Activated T-helper 2 cell treated with anti-CD3 and anti-CD28 coated beads, Interferon-gamma antibody, Interleukin-2, Interleukin-4, amounts not matched to agents 10 μg/mL and 5 μg/mL and 100 μg/mL, durations not matched to agents 14 hours and 24 hours and 36 hours (primary cell): Measurements from ENCODE around the gene ZSWIM3. TPM values are rescaled to one million over a fixed set of nuclear protein-coding genes. Genes with fewer than 3 reads are reported as not detected.
"Not testable (repeated sequence)": the region's sequence is repeated elsewhere in the genome, so short reads cannot be mapped to it uniquely, and the experiment has no call there.

ENCODE experiments used
- DNase-seq: peaks from one replicate; pipeline ENCODE4 v3.0.0; 2021; ENCODE audit warnings: low spot score
- H3K27ac Mint-ChIP-seq: one replicate; pipeline ENCODE4 v1.8.0; 2021; ENCODE audit warnings: mixed read lengths
- H3K27me3 Mint-ChIP-seq: one replicate; pipeline ENCODE4 v1.8.0; 2021; ENCODE audit warnings: low read depth, mixed read lengths
- H3K36me3 Mint-ChIP-seq: one replicate; pipeline ENCODE4 v1.8.0; 2021; ENCODE audit warnings: low read depth, mixed read lengths
- H3K4me1 Mint-ChIP-seq: one replicate; pipeline ENCODE4 v1.8.0; 2021; ENCODE audit warnings: low read depth, mixed read lengths
- H3K4me3 Mint-ChIP-seq: one replicate; pipeline ENCODE4 v1.8.0; 2021; ENCODE audit warnings: low read depth, mild to moderate bottlenecking, moderate library complexity, mixed read lengths
- H3K9me3 Mint-ChIP-seq: one replicate; pipeline ENCODE4 v1.8.0; 2021; ENCODE audit warnings: mixed read lengths
- intact Hi-C: fragments of 100-400 bp; cut with micrococcal nuclease; formaldehyde crosslinking; loops from one replicate; pipeline ENCODE4 v1.15.1; 2023
- total RNA-seq: library from RNA; stranded (reverse); gene quantifications from 2 replicates; pipeline ENCODE4 v1.2.3, GENCODE V29; 2022

Gene ZSWIM3
- total RNA-seq, 1 donor from 2014 or later, result 6.2 TPM

GRCh38 chr20:45890985-45891983 is 33.9 kb downstream of the ZSWIM3 start, which contains the start of the genes CTSA and NEURL2:
Gene CTSA (plus strand): TSS chr20:45891335. CDS start chr20:45891569, 234 bp downstream.
Gene NEURL2 (minus strand): TSS chr20:45891208. CDS start chr20:45890991, 217 bp downstream.
- Mint-ChIP-seq H3K9me3 (no peaks in the 10 kb centered on the region), H3K36me3 (peaks cover 10% of the 10 kb centered on the region), H3K27me3 (no peaks in the 10 kb centered on the region), H3K27ac (peak within 1 kb of the TSS; percentile 84), H3K4me3 (peak within 1 kb of the TSS; percentile 87), H3K4me1 (peaks cover 25% of the 10 kb centered on the region)
- DNase-seq, result peak; percentile 78
- intact Hi-C loops, result loop anchor here (1.0 to 10.0 kb wide), 4 partner anchors 20 to 84 kb away; partner anchors contain the start of genes ACOT8, PCIF1, ZNF335 and ZSWIM3

- intact Hi-C loops, result loop anchor here (10.0 kb wide), 1 partner anchor 83 kb away; the partner anchor contains the start of gene ZNF335
- Mint-ChIP-seq H3K27ac (peak overlapping the region; percentile 62), H3K27me3 (no peaks in the 10 kb centered on the region), H3K4me3 (peak overlapping the region; percentile 87), H3K9me3 (no peaks in the 10 kb centered on the region), H3K36me3 (peaks cover 11% of the 10 kb centered on the region), H3K4me1 (peaks cover 25% of the 10 kb centered on the region)
- no peak for DNase-seq
Measured at GRCh38 chr20:45892049-45892825, 34.8 kb downstream of the ZSWIM3 start.

GRCh38 chr20:45892828-45893500 is 35.5 kb downstream of the ZSWIM3 start:
- intact Hi-C loops, result loop anchor here (10.0 kb wide), 1 partner anchor 82 kb away; the partner anchor contains the start of gene ZNF335
- DNase-seq, result no peak
- no peaks in the 10 kb centered on the region for H3K9me3 Mint-ChIP-seq
- peaks cover 11% of the 10 kb centered on the region for H3K36me3 Mint-ChIP-seq
- H3K27ac Mint-ChIP-seq, result no peak overlapping the region
- peaks cover 25% of the 10 kb centered on the region for H3K4me1 Mint-ChIP-seq
- H3K4me3 Mint-ChIP-seq, result peak overlapping the region; percentile 87
- H3K27me3 Mint-ChIP-seq, result no peaks in the 10 kb centered on the region

GRCh38 chr20:45893831-45894230 is 36.4 kb downstream of the ZSWIM3 start:
- intact Hi-C loops, result loop anchor here (10.0 kb wide), 1 partner anchor 81 kb away; the partner anchor contains the start of gene ZNF335
- no peaks in the 10 kb centered on the region for H3K27me3 Mint-ChIP-seq
- no peak overlapping the region for H3K27ac Mint-ChIP-seq
- no peaks in the 10 kb centered on the region for H3K9me3 Mint-ChIP-seq
- peaks cover 25% of the 10 kb centered on the region for H3K4me1 Mint-ChIP-seq
- DNase-seq, result no peak
- H3K4me3 Mint-ChIP-seq, result no peak overlapping the region
- H3K36me3 Mint-ChIP-seq, result peaks cover 11% of the 10 kb centered on the region

- peaks cover 11% of the 10 kb centered on the region for H3K36me3 Mint-ChIP-seq
- intact Hi-C loops, result loop anchor here (10.0 kb wide), 1 partner anchor 80 kb away; the partner anchor contains the start of gene ZNF335
- H3K4me3 Mint-ChIP-seq, result no peak overlapping the region
- no peaks in the 10 kb centered on the region for H3K9me3 Mint-ChIP-seq
- no peaks in the 10 kb centered on the region for H3K27me3 Mint-ChIP-seq
- peaks cover 21% of the 10 kb centered on the region for H3K4me1 Mint-ChIP-seq
- no peak for DNase-seq
- no peak overlapping the region for H3K27ac Mint-ChIP-seq
Measured at GRCh38 chr20:45894797-45895196, 37.4 kb downstream of the ZSWIM3 start.

- Mint-ChIP-seq H3K4me1 (peaks cover 17% of the 10 kb centered on the region), H3K27ac (no peak overlapping the region), H3K9me3 (no peaks in the 10 kb centered on the region), H3K4me3 (no peak overlapping the region), H3K27me3 (no peaks in the 10 kb centered on the region), H3K36me3 (peaks cover 11% of the 10 kb centered on the region)
- DNase-seq, result no peak
- intact Hi-C loops, result loop anchor here (10.0 kb wide), 1 partner anchor 78 kb away; the partner anchor contains the start of gene ZNF335
Measured at GRCh38 chr20:45896641-45897161, 39.3 kb downstream of the ZSWIM3 start.

GRCh38 chr20:45897289-45897688 is 39.9 kb downstream of the ZSWIM3 start:
- Mint-ChIP-seq H3K4me3 (no peak overlapping the region), H3K4me1 (peaks cover 13% of the 10 kb centered on the region), H3K36me3 (peaks cover 11% of the 10 kb centered on the region), H3K27me3 (no peaks in the 10 kb centered on the region), H3K9me3 (no peaks in the 10 kb centered on the region), H3K27ac (no peak overlapping the region)
- intact Hi-C loops, result loop anchor here (10.0 kb wide), 1 partner anchor 78 kb away; the partner anchor contains the start of gene ZNF335
- no peak for DNase-seq

- H3K4me3 Mint-ChIP-seq, result no peak overlapping the region
- no peak overlapping the region for H3K27ac Mint-ChIP-seq
- H3K9me3 Mint-ChIP-seq, result no peaks in the 10 kb centered on the region
- H3K36me3 Mint-ChIP-seq, result peaks cover 11% of the 10 kb centered on the region
- peaks cover 9% of the 10 kb centered on the region for H3K4me1 Mint-ChIP-seq
- no peaks in the 10 kb centered on the region for H3K27me3 Mint-ChIP-seq
- DNase-seq, result no peak
- intact Hi-C loops, result loop anchor here (10.0 kb wide), 1 partner anchor 77 kb away; the partner anchor contains the start of gene ZNF335
Measured at GRCh38 chr20:45897692-45898091, 40.3 kb downstream of the ZSWIM3 start.

- no peaks in the 10 kb centered on the region for H3K27me3 Mint-ChIP-seq
- H3K9me3 Mint-ChIP-seq, result no peaks in the 10 kb centered on the region
- H3K4me1 Mint-ChIP-seq, result peaks cover 4% of the 10 kb centered on the region
- intact Hi-C loops, result loop anchor here (10.0 kb wide), 1 partner anchor 77 kb away; the partner anchor contains the start of gene ZNF335
- no peak overlapping the region for H3K4me3 Mint-ChIP-seq
- no peak for DNase-seq
- H3K27ac Mint-ChIP-seq, result no peak overlapping the region
- peaks cover 11% of the 10 kb centered on the region for H3K36me3 Mint-ChIP-seq
Measured at GRCh38 chr20:45898285-45898684, 40.9 kb downstream of the ZSWIM3 start.

GRCh38 chr20:45899046-45899835 is 41.8 kb downstream of the ZSWIM3 start:
- H3K4me3 Mint-ChIP-seq, result no peak overlapping the region
- H3K36me3 Mint-ChIP-seq, result peaks cover 6% of the 10 kb centered on the region

GRCh38 chr20:45901332-45901731 is 43.9 kb downstream of the ZSWIM3 start:
- intact Hi-C loops, H3K27ac Mint-ChIP-seq, H3K27me3 Mint-ChIP-seq, H3K4me1 Mint-ChIP-seq, H3K4me3 Mint-ChIP-seq, DNase-seq, H3K36me3 Mint-ChIP-seq, H3K9me3 Mint-ChIP-seq: not testable (repeated sequence)

More at GRCh38 chr20:45899046-45899835, 41.8 kb downstream of the ZSWIM3 start:
- DNase-seq, result no peak
- H3K27me3 Mint-ChIP-seq, result no peaks in the 10 kb centered on the region
- H3K27ac Mint-ChIP-seq, result no peak overlapping the region
- no peaks in the 10 kb centered on the region for H3K4me1 Mint-ChIP-seq
- no peaks in the 10 kb centered on the region for H3K9me3 Mint-ChIP-seq
- intact Hi-C loops, result loop anchor here (10.0 kb wide), 1 partner anchor 76 kb away; the partner anchor contains the start of gene ZNF335
